GM12878 (cell line): ENCODE data around the gene IFT27. TPM values are rescaled to one million over a fixed set of nuclear protein-coding genes. Genes with fewer than 3 reads are reported as not detected.

Source experiments
- KDM1A ChIP-seq: fragments of 200-600 bp; sonication (generic); IDR thresholded peaks from 2 replicates; pipeline ENCODE4 v1.6.1; 2016; ENCODE audit warnings: borderline replicate concordance
- NFYA ChIP-seq: IDR thresholded peaks from 2 replicates; pipeline ENCODE4 v1.6.1; 2011; ENCODE audit warnings: low read depth, mild to moderate bottlenecking, low read length, improper control_type of control experiment, borderline replicate concordance
- SREBF2 ChIP-seq: IDR thresholded peaks from 2 replicates; pipeline ENCODE4 v1.6.1; 2012; ENCODE audit warnings: mild to moderate bottlenecking, low read length
- polyA plus RNA-seq, 11 experiments: library from polyadenylated mRNA; depleted of rRNA in 4 of 11; unstranded in 6 of 11; stranded (reverse) in 5 of 11; fragments of >200 nt; fragmentation: Nextera tagmentation in 4 of 11; fragmentation: Illumina TruSeq in 1 of 11; extraction: Ambion mirVana in 4 of 11; extraction: Trizol in 1 of 11; gene quantifications; 1 replicate in 1 of 11; 2 replicates in 10 of 11; pipeline versions ENCODE4 v1.2.1 to v1.2.3, GENCODE V29; 2011 to 2016; ENCODE audit warnings: inconsistent platforms in 2 of 11, missing spikeins in 2 of 11, low read depth in 1 of 11
- total RNA-seq, 4 experiments: library from RNA; depleted of rRNA in 3 of 4; stranded (reverse); fragments of >200 nt in 3 of 4; fragmentation: Illumina TruSeq in 1 of 4; extraction: Trizol in 1 of 4; gene quantifications; 2 replicates each; pipeline versions ENCODE4 v1.2.1 to v1.2.3, GENCODE V29; 2013 to 2021
- TF ChIP-seq, protein P1 (sequence below): IDR thresholded peaks from 2 replicates; pipeline ENCODE4 v1.6.1; 2012; ENCODE audit warnings: improper control_type of control experiment, low read depth, low read length; ENCODE audit not compliant: insufficient replicate concordance
- TF ChIP-seq, protein P2 (sequence below): IDR thresholded peaks from 2 replicates; pipeline ENCODE4 v1.6.1; 2012; ENCODE audit warnings: mild to moderate bottlenecking, low read depth, low read length
- TF ChIP-seq, protein P3 (sequence below): fragments of 450-650 bp; IDR thresholded peaks from 2 replicates; pipeline ENCODE4 v1.6.1; 2018; ENCODE audit warnings: mild to moderate bottlenecking, low read depth, moderate library complexity; ENCODE audit not compliant: partially characterized antibody

Gene IFT27
- total and polyA plus RNA-seq, 10 of the 15 experiments (the other 5 are each of a cell fraction or from before 2014, with no cell fraction given) = 2.7 to 32.5 (median 10.2) TPM

DNA sequence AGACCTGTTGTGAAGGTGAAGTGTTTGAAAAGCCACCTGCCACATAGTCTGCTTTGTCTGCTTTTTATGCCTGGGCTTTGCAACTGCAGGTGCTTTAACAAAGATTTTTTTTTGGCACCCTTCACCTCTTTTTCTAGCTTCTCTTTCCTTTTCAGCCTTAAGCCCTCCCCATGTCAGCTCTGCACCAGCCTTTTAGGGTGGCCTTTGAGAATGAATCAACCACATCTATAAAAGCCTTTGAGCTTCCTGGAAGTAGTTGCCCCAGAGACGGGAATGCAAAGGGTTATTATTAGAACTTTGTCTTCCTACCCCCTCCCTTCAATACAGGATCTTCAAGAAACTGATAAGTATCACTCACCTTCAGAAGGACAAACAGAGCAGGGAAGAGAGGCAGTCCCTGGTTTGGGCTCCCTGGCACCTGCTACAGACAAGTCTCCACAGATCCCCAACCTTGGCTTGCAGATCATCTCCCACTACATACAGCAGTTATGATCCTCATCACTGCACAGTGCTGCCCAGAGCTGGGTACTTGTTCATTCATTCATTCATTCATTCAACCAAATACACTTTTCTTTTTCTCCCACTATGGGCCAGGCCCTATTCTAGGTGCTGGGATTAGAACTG, 32.9 kb upstream of the IFT27 start (continued):
- TF ChIP-seq, protein P1, sequence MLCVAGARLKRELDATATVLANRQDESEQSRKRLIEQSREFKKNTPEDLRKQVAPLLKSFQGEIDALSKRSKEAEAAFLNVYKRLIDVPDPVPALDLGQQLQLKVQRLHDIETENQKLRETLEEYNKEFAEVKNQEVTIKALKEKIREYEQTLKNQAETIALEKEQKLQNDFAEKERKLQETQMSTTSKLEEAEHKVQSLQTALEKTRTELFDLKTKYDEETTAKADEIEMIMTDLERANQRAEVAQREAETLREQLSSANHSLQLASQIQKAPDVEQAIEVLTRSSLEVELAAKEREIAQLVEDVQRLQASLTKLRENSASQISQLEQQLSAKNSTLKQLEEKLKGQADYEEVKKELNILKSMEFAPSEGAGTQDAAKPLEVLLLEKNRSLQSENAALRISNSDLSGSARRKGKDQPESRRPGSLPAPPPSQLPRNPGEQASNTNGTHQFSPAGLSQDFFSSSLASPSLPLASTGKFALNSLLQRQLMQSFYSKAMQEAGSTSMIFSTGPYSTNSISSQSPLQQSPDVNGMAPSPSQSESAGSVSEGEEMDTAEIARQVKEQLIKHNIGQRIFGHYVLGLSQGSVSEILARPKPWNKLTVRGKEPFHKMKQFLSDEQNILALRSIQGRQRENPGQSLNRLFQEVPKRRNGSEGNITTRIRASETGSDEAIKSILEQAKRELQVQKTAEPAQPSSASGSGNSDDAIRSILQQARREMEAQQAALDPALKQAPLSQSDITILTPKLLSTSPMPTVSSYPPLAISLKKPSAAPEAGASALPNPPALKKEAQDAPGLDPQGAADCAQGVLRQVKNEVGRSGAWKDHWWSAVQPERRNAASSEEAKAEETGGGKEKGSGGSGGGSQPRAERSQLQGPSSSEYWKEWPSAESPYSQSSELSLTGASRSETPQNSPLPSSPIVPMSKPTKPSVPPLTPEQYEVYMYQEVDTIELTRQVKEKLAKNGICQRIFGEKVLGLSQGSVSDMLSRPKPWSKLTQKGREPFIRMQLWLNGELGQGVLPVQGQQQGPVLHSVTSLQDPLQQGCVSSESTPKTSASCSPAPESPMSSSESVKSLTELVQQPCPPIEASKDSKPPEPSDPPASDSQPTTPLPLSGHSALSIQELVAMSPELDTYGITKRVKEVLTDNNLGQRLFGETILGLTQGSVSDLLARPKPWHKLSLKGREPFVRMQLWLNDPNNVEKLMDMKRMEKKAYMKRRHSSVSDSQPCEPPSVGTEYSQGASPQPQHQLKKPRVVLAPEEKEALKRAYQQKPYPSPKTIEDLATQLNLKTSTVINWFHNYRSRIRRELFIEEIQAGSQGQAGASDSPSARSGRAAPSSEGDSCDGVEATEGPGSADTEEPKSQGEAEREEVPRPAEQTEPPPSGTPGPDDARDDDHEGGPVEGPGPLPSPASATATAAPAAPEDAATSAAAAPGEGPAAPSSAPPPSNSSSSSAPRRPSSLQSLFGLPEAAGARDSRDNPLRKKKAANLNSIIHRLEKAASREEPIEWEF = no peak
- TF ChIP-seq, protein P2, sequence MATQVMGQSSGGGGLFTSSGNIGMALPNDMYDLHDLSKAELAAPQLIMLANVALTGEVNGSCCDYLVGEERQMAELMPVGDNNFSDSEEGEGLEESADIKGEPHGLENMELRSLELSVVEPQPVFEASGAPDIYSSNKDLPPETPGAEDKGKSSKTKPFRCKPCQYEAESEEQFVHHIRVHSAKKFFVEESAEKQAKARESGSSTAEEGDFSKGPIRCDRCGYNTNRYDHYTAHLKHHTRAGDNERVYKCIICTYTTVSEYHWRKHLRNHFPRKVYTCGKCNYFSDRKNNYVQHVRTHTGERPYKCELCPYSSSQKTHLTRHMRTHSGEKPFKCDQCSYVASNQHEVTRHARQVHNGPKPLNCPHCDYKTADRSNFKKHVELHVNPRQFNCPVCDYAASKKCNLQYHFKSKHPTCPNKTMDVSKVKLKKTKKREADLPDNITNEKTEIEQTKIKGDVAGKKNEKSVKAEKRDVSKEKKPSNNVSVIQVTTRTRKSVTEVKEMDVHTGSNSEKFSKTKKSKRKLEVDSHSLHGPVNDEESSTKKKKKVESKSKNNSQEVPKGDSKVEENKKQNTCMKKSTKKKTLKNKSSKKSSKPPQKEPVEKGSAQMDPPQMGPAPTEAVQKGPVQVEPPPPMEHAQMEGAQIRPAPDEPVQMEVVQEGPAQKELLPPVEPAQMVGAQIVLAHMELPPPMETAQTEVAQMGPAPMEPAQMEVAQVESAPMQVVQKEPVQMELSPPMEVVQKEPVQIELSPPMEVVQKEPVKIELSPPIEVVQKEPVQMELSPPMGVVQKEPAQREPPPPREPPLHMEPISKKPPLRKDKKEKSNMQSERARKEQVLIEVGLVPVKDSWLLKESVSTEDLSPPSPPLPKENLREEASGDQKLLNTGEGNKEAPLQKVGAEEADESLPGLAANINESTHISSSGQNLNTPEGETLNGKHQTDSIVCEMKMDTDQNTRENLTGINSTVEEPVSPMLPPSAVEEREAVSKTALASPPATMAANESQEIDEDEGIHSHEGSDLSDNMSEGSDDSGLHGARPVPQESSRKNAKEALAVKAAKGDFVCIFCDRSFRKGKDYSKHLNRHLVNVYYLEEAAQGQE = no peak
- TF ChIP-seq NFYA (no peak), KDM1A (no peak), SREBF2 (no peak)
- TF ChIP-seq, protein P3, sequence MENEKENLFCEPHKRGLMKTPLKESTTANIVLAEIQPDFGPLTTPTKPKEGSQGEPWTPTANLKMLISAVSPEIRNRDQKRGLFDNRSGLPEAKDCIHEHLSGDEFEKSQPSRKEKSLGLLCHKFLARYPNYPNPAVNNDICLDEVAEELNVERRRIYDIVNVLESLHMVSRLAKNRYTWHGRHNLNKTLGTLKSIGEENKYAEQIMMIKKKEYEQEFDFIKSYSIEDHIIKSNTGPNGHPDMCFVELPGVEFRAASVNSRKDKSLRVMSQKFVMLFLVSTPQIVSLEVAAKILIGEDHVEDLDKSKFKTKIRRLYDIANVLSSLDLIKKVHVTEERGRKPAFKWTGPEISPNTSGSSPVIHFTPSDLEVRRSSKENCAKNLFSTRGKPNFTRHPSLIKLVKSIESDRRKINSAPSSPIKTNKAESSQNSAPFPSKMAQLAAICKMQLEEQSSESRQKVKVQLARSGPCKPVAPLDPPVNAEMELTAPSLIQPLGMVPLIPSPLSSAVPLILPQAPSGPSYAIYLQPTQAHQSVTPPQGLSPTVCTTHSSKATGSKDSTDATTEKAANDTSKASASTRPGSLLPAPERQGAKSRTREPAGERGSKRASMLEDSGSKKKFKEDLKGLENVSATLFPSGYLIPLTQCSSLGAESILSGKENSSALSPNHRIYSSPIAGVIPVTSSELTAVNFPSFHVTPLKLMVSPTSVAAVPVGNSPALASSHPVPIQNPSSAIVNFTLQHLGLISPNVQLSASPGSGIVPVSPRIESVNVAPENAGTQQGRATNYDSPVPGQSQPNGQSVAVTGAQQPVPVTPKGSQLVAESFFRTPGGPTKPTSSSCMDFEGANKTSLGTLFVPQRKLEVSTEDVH = no peak
